Measurements from ENCODE around the gene TNS1. TPM values are rescaled to one million over a fixed set of nuclear protein-coding genes. Genes with fewer than 3 reads are reported as not detected.

TNS1 gene
- total RNA-seq (2022; extraction: Qiagen RNA extraction; ENCODE audit: low read depth) = 6.1 to 13.5 TPM (median 9.6 TPM) in 5 replicates

DNA sequence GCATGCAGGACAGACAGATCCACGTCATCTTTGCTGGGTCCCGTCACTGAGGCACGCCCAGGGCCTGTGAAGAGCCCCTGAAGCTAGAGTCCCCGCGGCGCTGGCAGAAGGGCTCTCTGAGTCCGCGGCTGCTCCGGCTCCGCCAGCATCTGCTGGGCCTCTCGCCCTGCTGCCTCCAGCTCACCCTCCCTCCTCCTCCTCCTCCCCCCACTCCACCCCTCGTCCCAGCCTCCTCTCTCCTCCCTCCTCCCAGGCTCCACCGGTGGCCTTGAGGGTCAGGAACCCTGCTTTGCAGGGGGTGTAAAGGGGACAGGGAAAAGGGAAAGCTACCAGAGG is at the start of gene TNS1:
Gene TNS1, minus strand, starts transcription at position 151 of the 336 bp plus-strand sequence. Its CDS starts 123 bp downstream, at position 28.

Other genes starting within 250 kb of the TNS1 start
- gene RUFY4, start 66.3 kb upstream of the TNS1 start, total RNA-seq (2022; extraction: Qiagen RNA extraction; ENCODE audit: low read depth) = not detected in 5 replicates
- 0.13 TPM in 1 of 5 replicates, not detected in the others for gene CXCR2, start 123.0 kb upstream of the TNS1 start, total RNA-seq (2022; extraction: Qiagen RNA extraction; ENCODE audit: low read depth)
- gene CXCR1, start 164.0 kb upstream of the TNS1 start, total RNA-seq (2022; extraction: Qiagen RNA extraction; ENCODE audit: low read depth) = not detected in 5 replicates
- gene ARPC2, start 214.2 kb upstream of the TNS1 start, total RNA-seq (2022; extraction: Qiagen RNA extraction; ENCODE audit: low read depth) = 286 to 304 TPM (median 289 TPM) in 5 replicates